ENCODE results near the gene TENM3. TPM values are rescaled to one million over a fixed set of nuclear protein-coding genes. Genes with fewer than 3 reads are reported as not detected.

The TENM3 gene
- total RNA-seq, 1 experiment from 2014 or later, result 57.4 TPM

DNA sequence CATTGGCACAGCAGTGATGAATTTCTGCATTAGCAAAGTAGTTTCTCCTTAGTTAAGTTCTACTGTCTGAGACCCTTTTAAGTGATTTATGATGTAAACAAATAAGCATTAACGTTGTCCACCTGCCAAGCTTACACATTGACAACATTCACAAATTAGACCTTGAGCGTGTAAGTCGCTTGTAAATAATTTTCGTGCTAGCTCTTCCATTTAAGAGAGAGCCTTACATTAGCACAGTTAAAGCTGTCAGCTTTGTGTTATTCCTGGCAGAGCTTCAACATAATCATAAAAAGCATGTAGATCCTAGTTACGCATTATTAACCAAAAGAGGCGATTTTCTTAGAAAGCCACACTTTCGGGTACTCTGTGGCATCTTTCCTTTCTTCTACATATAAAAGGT, 546.3 kb downstream of the TENM3 start:
- Histone ChIP-seq H3K27ac (no peak overlapping the region), H3K36me3 (peaks cover 9% of the 10 kb centered on the region), H3K27me3 (no peaks in the 10 kb centered on the region), H3K4me3 (no peak overlapping the region), H3K9me3 (replicated peaks) (no peaks in the 10 kb centered on the region; the same call in 1 of the 2 replicates), H3K4me1 (no peaks in the 10 kb centered on the region)
- no peak for DNase-seq

DNA sequence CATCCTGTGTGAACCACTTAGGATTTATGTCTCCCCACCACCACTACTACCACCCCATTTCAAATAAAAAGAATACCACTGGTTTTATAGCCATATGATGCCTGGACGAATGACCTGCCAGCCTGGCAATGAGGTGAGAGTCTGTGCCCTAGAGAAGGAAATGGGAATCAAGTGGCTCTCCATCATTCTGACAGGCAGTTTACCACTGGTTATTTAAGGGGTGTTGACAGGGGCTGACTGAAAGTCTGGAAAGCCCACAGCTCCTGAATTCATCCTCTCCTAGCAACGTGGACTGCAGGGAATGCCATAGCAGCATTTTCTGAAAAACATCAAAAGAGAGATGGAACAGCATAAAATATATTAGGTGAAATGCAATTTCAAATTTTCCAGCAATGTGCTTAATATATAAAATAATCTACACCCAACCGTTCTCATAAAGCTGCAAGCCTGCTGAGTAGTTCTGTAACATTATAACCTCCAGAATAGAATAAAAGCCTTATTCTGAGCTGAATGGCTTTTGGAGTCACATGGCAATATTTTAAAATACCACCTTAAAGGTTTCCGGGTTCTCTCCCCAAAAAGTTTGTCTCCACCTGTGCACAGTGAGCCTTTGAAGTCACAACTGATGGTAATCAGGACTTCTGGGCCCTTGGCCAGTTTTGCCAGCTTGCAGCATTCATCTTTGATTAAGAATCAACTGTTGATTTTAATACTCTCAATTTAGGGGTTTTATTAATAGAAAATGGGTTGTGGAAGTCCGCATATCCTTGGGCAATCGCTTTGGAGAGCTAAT, 552.4 kb downstream of the TENM3 start:
- no peak for DNase-seq
- H3K9me3 ChIP-seq (replicated peaks), result no peaks in the 10 kb centered on the region; the same call in 1 of the 2 replicates
- no peak overlapping the region for H3K27ac ChIP-seq
- no peaks in the 10 kb centered on the region for H3K4me1 ChIP-seq
- H3K4me3 ChIP-seq, result no peak overlapping the region
- no peaks in the 10 kb centered on the region for H3K27me3 ChIP-seq
- H3K36me3 ChIP-seq, result peaks cover 19% of the 10 kb centered on the region

DNA sequence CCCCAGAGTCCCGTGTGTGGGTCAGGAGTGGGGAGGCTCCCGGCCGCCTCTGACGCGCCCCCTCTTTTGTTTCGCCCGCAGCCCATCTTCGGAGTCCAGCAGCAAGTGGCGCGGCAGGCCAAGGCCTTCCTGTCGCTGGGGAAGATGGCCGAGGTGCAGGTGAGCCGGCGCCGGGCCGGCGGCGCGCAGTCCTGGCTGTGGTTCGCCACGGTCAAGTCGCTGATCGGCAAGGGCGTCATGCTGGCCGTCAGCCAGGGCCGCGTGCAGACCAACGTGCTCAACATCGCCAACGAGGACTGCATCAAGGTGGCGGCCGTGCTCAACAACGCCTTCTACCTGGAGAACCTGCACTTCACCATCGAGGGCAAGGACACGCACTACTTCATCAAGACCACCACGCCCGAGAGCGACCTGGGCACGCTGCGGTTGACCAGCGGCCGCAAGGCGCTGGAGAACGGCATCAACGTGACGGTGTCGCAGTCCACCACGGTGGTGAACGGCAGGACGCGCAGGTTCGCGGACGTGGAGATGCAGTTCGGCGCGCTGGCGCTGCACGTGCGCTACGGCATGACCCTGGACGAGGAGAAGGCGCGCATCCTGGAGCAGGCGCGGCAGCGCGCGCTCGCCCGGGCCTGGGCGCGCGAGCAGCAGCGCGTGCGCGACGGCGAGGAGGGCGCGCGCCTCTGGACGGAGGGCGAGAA, 556.5 kb downstream of the TENM3 start:
- H3K27ac ChIP-seq, result no peak overlapping the region

DNA sequence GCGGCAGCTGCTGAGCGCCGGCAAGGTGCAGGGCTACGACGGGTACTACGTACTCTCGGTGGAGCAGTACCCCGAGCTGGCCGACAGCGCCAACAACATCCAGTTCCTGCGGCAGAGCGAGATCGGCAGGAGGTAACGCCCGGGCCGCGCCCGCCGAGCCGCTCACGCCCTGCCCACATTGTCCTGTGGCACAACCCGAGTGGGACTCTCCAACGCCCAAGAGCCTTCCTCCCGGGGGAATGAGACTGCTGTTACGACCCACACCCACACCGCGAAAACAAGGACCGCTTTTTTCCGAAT, 557.0 kb downstream of the TENM3 start:
- DNase-seq, result no peak
- H3K27me3 ChIP-seq, result no peaks in the 10 kb centered on the region

More for the DNA sequence above, 556.5 kb downstream of the TENM3 start:
- no peaks in the 10 kb centered on the region; the same call in 1 of the 2 replicates for H3K9me3 ChIP-seq (replicated peaks)
- no peak overlapping the region for H3K4me3 ChIP-seq
- DNase-seq, result no peak
- no peaks in the 10 kb centered on the region for H3K27me3 ChIP-seq
- no peaks in the 10 kb centered on the region for H3K4me1 ChIP-seq
- peaks cover 14% of the 10 kb centered on the region for H3K36me3 ChIP-seq

DNA sequence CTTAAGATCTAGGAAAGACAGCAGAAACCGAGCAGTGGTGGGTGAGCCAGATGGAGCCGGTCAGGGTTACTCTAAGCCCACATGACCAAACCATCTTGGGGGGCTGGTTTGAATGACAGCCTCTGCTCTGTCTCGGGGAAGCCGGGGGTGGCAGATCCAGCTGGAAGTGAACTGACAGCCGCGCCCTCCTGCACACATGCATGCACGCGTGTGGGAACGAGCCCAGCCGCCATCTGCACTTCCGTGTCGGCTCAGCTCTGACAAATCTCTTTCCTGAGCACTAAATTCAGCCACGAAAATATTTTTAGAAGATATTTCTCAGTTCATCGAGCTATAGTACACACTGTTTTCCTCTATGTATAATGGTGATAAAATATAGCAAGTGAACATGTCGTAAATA, 558.4 kb downstream of the TENM3 start:
- Histone ChIP-seq H3K4me3 (no peak overlapping the region), H3K27ac (no peak overlapping the region), H3K9me3 (replicated peaks) (no peaks in the 10 kb centered on the region; the same call in 1 of the 2 replicates), H3K27me3 (no peaks in the 10 kb centered on the region), H3K4me1 (no peaks in the 10 kb centered on the region), H3K36me3 (peaks cover 14% of the 10 kb centered on the region; the same call in 1 of the 2 replicates)
- DNase-seq, result no peak

More for the DNA sequence above, 557.0 kb downstream of the TENM3 start:
- H3K9me3 ChIP-seq (replicated peaks), result no peaks in the 10 kb centered on the region; the same call in 1 of the 2 replicates
- H3K27ac ChIP-seq, result no peak overlapping the region
- H3K36me3 ChIP-seq, result peaks cover 14% of the 10 kb centered on the region; the same call in 1 of the 2 replicates
- H3K4me1 ChIP-seq, result no peaks in the 10 kb centered on the region
- no peak overlapping the region for H3K4me3 ChIP-seq

DNA sequence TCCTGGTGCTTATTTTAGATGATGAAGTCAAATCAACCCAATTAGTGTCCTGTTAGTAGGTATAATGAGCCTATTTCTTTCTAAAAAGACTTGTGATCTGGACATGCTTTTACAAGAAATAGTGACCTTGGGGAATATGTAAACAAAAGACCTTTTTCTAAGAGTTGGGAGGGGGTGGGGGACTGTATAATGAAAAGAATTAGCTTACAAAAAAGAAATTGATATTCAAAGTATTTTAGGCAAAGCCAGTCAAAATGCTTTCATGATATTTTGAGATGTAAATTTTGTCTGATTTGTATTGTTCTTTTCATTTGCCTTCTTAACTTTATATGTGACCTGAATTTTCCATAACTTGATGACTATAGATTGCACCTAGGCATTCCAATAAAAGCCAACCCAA, 559.4 kb downstream of the TENM3 start:
- Histone ChIP-seq H3K36me3 (peaks cover 10% of the 10 kb centered on the region; the same call in 1 of the 2 replicates), H3K4me3 (no peak overlapping the region), H3K9me3 (replicated peaks) (no peaks in the 10 kb centered on the region; the same call in 1 of the 2 replicates), H3K4me1 (no peaks in the 10 kb centered on the region), H3K27me3 (no peaks in the 10 kb centered on the region), H3K27ac (no peak overlapping the region)
- DNase-seq, result no peak

DNA sequence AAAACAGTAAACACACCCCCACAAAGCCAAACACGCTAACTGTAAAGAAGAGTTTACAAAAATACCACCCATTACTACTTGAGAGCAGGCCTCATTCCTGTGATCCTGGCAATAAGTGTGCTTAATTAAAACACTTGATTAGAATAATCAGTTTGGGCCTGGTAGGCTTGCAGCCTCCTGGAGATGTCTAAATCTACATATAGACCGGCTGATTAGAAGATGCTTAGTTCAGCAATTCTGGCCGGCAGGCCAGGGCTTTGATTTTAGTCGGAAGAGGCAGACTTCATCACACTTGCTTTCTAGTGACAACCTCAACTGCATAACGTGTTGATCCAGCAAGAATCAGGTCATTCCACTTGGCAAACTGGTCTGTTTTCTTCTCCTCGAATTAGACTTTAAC, 560.0 kb downstream of the TENM3 start:
- H3K36me3 ChIP-seq, result peaks cover 10% of the 10 kb centered on the region; the same call in 1 of the 2 replicates
- H3K4me3 ChIP-seq, result no peak overlapping the region
- no peaks in the 10 kb centered on the region; the same call in 1 of the 2 replicates for H3K9me3 ChIP-seq (replicated peaks)
- DNase-seq, result no peak
- H3K27me3 ChIP-seq, result no peaks in the 10 kb centered on the region
- no peak overlapping the region for H3K27ac ChIP-seq
- no peaks in the 10 kb centered on the region for H3K4me1 ChIP-seq

DNA sequence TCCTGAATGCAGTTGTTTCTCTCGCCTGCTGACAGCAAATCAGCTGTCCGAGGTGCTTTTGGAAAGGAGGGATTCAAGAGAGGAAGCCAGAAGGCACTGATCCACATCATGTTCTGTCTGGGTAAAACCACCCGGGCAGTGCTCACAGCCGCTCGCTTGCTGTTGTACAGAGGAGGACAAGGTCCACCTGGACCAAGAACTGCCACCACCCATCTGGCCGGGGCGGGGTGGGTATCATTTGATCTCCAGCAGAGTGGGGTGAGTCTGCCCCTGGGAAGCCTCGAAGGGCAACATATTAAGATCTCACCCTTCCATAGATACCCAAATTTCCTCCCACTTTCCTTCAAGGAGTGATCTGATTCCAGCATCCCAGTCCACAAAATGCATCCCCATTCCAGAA, 560.9 kb downstream of the TENM3 start:
- Histone ChIP-seq H3K9me3 (replicated peaks) (no peaks in the 10 kb centered on the region), H3K4me3 (no peak overlapping the region), H3K36me3 (peaks cover 10% of the 10 kb centered on the region; the same call in 1 of the 2 replicates), H3K4me1 (no peaks in the 10 kb centered on the region), H3K27me3 (no peaks in the 10 kb centered on the region), H3K27ac (no peak overlapping the region)
- DNase-seq, result no peak

DNA sequence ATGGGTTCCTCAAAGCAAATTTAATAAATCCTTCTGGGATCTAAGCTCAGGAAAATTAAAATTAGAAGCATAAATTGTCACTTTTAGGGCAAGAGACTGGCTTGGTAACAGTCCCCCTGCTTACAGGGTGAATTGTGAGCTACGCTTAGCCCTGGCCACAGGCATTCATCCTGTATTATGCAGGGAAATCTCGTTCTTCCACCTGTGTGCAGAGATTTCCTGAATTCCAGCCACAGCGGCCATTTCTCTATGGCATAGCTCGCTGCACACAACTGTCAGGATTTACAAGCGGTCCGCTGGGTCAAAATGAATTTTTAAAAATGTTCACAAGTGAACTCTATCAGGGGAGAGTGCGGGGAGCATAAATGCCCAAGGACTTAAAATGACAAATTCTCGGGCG, 562.1 kb downstream of the TENM3 start:
- H3K27ac ChIP-seq, result no peak overlapping the region
- peaks cover 8% of the 10 kb centered on the region; the same call in 1 of the 2 replicates for H3K36me3 ChIP-seq
- DNase-seq, result no peak

DNA sequence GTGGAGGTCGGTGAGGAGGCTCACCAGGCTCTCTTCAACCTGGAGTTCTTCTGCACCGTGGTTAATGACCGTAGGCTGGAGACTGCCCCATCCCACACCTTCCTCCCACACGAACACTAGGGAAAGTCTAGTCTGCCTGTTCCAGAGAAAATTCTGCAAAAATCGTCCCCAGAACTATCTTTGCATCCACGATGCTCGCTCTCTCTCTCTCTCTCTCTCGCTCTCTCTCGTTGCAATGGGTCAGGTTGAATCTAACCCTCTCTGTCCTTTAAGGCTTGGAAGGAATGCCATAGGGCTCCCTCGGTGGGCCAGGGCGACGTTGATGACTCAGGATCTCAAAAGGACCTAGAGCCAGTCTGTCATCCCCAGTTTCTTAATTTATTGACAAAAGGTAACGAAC, 562.5 kb downstream of the TENM3 start:
- Histone ChIP-seq H3K4me1 (no peaks in the 10 kb centered on the region), H3K4me3 (no peak overlapping the region), H3K27ac (no peak overlapping the region), H3K27me3 (no peaks in the 10 kb centered on the region), H3K9me3 (replicated peaks) (no peaks in the 10 kb centered on the region), H3K36me3 (peaks cover 3% of the 10 kb centered on the region; the same call in 1 of the 2 replicates)
- no peak for DNase-seq

More for the DNA sequence above, 562.1 kb downstream of the TENM3 start:
- Histone ChIP-seq H3K4me1 (no peaks in the 10 kb centered on the region), H3K4me3 (no peak overlapping the region), H3K27me3 (no peaks in the 10 kb centered on the region), H3K9me3 (replicated peaks) (no peaks in the 10 kb centered on the region)

DNA sequence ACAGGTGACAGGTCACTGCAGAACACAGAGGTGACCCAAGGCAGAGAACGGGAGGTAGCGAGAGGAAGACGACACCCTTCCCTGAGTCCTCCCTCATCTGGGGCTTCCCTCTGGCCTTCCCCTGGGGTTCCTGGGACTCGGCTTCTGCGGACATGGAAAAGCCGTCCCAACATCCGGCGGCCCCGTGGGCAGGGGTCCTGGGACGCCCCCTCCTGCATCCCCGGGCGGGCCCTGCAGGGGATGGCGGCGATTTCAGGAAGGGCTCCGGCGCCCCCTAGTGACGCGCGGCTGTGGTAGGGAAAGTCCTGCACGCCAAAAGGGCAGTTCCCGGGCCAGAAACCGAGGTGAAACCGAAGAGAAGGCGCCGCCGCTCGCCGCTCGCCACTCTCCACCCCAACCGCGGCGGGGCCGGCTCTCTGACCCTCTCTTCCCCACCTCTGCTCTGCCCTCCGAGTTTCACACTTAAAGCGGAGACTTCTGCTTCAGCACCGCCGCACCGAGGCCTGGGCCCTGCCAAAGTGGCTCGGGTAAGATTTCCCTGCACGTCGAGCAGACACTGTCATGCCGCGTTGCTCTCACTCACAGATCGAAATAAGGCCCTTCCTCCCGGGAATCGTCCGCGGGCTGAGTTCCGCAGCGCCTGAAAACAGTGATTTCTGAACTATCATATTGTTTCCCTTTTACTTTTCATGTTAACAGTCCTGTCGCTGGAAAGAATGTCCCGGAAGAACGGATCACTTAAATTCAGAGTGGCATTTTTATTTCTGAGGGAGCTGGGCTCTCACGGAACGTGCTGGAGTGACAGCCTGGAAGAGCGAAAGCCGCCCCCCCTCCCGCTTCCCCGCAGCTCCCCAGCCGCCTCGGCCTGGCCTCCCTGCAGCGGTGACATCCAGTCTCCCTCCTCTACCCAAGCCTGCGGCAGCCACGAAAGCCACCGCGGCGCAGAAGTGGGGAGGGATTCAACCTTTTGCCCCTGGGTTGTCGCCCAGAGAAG, 563.4 kb downstream of the TENM3 start:
- H3K4me3 ChIP-seq, result peak overlapping the region; percentile 59
- no peaks in the 10 kb centered on the region for H3K36me3 ChIP-seq
- peak overlapping the region; percentile 27; the same call in 1 of the 2 replicates for H3K27ac ChIP-seq
- no peaks in the 10 kb centered on the region for H3K27me3 ChIP-seq
- no peaks in the 10 kb centered on the region for H3K4me1 ChIP-seq
- no peaks in the 10 kb centered on the region for H3K9me3 ChIP-seq (replicated peaks)
- peak; percentile 66 to 78 for DNase-seq

DNA sequence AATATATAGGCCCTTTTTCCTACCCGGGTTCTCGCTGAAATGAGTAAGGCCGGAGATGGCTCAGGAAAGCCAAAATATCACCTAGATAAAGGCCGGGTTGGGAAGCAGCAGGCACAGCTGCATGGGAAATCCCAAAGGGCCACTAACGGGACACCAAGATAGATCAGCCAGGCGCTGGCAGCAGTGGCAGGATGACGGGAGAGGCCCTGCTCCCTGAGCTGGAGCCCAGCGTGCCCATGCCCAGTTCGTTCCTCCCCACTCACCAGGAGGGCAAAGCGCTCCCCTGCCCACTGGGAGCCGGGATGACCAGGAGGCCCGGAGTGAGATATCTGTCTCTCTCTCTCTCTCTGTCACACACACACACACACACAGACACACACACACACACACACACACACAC, 564.1 kb downstream of the TENM3 start:
- H3K27ac ChIP-seq, result no peak overlapping the region
- DNase-seq, result no peak
- H3K36me3 ChIP-seq, result no peaks in the 10 kb centered on the region
- peak overlapping the region; percentile 59 for H3K4me3 ChIP-seq
- H3K4me1 ChIP-seq, result no peaks in the 10 kb centered on the region
- no peaks in the 10 kb centered on the region for H3K27me3 ChIP-seq
- no peaks in the 10 kb centered on the region for H3K9me3 ChIP-seq (replicated peaks)

DNA sequence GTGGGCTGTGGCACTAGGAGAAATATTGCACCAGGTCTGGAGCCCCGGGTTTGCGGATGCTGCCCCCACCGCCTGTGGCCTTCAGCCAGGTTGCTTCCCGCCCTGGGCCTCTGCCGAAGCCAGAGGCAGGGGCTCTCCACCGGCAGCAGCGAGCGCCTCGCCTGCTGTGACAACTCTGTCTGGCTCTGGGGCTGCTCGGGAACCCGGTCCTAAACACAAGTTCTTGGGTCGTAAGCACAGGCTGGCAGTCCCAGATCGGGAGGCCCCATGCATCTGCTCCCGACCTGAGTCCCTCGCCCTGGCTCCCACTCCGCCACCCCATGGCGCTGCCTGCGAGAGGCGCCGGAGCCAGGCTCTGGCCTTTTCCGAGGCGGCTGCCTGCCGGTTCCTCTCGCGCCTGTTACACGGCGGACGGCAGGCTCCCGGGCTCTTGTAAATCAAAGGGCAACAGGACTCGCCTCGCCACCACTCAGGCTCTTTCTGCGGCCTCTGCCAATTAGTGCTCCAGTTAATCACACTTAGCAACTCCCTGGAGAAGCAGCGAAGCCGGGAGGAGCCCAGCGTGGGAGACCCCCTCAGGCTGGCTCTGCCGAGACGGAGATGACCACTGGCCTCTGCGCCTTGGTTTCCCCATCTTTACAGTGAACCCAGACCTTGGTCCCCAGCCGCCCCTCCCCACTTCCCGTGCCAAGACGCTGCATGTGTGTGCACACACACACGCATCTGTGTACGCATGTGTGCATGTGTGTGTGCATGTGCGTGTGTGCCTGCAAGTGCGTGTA, 564.8 kb downstream of the TENM3 start:
- Histone ChIP-seq H3K4me3 (no peak overlapping the region), H3K4me1 (no peaks in the 10 kb centered on the region), H3K36me3 (no peaks in the 10 kb centered on the region), H3K9me3 (replicated peaks) (no peaks in the 10 kb centered on the region), H3K27me3 (no peaks in the 10 kb centered on the region), H3K27ac (no peak overlapping the region)
- DNase-seq, result no peak
